Glomerular visceral epithelial cell (primary cell): Measurements from ENCODE around the gene TEKT1.
"Not testable (repeated sequence)": the region's sequence is repeated elsewhere in the genome, so short reads cannot be mapped to it uniquely, and the experiment has no call there.

Source experiments
- DNase-seq: peaks from one replicate; pipeline ENCODE4 v3.0.0-alpha.2; 2016; ENCODE audit errors: extremely low spot score

TEKT1 gene

GRCh38 chr17:6816368-6816767 lies 15.2 kb downstream of the TEKT1 start:
- not testable (repeated sequence) for DNase-seq

GRCh38 chr17:6815775-6816174 lies 15.8 kb downstream of the TEKT1 start:
- DNase-seq, result peak; percentile 30

DNA sequence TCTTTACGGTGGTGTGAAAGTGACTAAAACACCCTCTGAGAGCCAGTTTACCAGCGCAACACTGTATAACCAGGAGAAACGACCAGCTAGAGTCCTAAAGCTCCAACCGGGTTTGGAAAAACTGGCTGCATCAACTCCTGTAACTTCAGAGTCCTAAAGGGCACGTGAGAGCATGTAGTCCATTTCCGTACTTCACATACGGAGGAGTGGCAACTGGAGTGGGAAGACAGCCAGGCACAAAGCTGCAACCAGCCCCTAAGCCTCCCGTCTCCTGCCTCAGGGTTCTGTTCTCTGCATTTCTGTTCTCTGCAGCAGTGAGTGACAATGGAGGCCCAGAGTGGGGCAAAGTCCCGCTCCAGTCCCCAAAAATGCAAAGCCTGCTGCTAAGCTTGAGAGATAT lies 19.2 kb downstream of the TEKT1 start:
- DNase-seq, result no peak

- no peak for DNase-seq
Observed at GRCh38 chr17:6811510-6811909, 20.0 kb downstream of the TEKT1 start.

DNA sequence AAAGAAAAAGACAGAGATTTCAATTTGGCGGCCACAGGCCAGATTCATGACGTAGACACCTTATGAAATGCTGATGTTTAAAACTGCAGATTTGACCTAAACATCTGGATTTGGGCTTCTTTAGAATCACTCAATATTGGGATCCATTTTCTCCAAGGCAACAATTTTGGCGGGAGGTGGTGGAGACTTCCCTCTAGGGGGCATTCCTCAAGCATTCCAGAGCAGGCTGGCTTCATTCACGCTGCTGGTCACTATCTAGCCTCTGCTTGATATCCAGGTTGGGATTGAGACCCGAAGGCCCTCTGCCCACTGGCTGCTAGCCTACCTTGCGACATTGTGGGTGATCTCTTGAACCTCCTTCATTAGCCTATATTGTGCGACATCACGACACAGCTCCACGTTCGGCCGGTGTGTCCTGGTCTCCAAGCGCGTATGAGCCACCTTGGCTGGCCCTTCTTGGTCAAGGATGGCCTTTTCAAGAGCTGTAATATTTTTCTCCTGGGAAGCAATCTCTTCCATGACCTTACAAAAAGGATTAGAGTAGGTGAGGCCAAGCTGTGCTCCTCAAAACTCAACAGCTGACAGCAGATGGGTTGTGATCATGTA lies 31.0 kb downstream of the TEKT1 start:
- DNase-seq, result no peak

DNA sequence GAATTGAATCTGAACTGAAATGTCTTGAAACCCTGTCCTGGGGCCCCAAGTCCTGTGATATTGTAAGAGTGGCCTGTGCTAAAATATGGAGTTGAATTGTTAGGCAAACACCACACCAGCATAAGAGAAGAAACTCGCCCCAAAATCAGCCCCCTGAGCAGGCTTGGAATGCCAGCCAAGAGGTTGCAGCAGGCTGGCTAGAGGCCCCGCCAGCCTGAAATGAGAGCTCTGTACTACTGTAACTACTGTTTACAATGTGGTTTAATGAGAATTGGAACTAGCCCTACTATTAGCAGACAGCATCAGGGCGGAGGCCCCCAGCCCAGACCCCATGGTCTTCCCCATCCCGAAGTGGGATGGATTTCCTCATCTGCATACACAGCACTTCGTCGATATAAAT lies 31.8 kb downstream of the TEKT1 start:
- DNase-seq, result no peak

DNA sequence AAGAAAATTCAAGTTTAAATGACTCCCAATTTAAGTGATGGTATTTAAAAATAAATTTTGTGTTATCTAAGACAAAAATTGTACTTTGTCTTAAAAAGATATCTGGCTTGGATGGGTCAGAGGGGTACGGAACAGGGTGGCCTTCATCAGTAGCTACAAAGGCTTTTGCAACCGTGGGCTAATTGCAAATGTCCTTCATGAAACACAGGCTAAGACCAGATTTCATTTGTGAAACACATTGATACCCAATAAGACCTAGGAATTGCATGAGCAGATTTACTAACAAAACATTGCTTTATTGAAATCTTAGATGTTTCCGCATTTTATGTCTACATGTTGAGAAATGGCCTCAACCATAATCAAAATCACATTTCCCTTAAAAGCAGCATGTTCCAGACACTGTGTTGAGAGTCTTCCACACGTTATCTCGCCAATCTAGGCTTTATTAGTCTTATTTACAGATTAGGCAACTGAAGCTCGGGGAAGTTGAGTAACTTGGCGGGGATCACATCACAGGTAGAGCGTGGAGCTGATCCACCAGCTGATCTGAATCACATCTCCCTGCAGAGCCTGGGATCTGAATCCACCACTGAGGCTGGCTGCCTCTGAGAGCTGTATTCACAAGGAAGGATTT lies 33.7 kb downstream of the TEKT1 start:
- no peak for DNase-seq

DNA sequence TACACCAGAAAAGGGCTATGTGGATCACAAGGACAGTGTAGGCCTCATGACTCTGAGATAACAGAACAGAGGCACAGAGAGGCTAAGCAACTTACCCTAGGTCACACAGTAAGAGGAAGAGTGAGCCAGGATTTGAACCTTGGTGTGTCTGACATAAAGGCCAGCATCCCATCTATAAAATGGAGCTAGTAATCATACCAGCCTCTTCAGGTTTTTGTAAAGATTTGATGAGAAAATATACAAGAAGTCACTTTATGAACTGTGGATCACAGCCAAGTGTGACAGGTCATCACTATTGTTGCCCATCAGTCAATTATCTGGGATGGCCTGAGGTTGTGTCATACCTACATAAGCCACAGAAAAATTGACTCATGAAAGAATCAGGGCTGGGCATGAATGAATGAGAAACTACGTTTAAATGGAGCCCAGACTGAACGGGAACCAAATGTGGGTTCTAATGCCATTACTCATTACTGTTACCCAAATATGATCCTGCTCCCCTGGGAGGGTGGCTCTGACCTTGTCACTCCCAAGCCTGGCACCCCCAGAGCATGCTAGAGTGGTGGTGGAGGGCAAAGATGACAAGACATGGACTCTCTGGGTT lies 34.5 kb downstream of the TEKT1 start:
- peak; percentile 64 for DNase-seq

DNA sequence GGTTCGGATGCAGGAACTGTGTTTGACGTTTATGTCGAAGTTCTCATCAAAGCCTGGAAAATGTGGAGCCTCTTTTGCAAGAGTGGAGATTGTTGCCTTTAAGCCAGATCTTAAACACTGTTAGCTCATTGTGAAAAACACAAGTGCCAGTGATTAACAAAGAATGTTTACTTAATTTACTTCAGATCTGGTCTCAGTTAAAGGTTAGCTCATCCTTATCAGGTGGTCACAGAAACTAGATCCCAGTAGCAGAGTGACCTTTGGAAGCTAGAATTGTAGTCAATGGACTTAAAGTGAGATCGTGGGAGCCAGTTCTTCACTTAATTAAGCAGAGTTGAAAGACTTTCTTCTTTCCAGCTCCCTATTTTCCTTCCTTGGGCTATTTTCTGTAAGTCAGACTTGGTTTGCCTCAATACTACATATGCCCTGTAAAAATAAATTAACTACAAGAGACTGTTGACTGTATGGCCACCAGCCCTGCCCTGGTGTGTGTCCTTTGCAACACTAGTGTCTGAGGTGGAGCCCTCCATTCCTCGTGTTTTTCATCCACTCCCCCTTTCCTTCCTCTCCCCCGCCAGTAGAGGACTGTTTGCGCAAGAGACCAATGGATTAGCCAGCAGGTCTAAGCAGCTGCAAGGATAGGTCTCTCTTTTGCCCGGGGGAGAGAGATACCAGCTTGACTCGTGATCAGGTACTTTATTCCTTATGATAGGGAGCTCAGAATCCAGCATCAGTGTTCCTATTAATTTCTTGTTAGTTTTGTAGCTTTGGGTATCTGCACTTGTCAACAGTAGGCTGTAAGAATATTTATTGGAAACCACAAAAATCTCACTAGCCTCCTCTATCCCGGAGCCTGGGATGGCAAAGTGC lies 35.3 kb downstream of the TEKT1 start:
- DNase-seq, result no peak

GRCh38 chr17:6793748-6794493 lies 37.6 kb downstream of the TEKT1 start:
- no peak for DNase-seq

- DNase-seq, result no peak
Observed at GRCh38 chr17:6789146-6789545, 42.4 kb downstream of the TEKT1 start.

DNA sequence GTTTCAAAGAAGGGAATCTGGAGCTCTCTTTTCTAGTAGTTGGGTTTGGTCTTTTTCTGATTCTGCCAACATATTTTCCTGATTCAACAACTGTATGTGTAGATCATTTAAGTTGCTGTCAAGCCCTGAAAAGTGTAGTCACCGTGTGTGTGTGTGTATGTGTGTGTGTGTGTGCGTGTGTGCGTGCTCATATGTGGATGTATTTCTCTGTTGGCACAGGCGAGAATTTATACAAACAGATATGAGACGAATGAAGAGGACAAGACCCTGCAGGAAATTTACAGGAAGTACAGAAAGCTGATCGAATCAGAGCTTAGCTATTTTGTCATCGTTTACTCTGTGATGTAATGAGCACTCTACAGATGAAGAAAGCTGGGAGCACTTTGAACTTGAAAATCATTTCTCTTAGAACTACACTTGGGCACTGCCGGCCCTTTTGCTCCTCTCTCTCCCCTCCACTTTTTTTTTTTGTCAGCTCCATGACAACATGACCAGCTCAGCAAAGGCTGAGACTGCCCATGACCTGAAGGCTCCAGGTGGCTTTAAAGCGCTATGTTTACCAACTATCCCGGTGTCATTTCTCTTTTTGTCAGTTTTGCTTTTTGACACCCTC lies 44.3 kb downstream of the TEKT1 start:
- no peak for DNase-seq

DNA sequence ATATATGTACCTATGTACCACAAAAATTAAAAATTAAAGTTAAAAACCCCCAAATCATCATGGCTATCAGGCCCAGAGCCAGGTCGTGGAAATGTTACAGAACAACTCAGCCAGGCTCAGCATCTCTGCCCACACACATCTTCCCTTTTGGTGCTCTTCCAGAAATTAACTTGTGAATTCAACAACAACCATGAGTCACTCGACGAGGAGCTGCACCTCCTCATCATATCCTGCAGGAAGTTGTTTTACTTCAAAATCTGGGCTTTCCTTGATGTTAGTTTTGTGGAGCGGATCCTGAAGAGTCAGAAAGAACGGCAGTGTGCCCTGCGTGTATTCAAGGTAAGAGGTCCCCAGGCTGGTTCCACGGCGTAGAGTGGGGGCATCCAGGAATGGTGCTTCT lies 44.9 kb downstream of the TEKT1 start:
- DNase-seq, result peak; percentile 61

- DNase-seq, result no peak
Observed at GRCh38 chr17:6782244-6782643, 49.3 kb downstream of the TEKT1 start.

DNA sequence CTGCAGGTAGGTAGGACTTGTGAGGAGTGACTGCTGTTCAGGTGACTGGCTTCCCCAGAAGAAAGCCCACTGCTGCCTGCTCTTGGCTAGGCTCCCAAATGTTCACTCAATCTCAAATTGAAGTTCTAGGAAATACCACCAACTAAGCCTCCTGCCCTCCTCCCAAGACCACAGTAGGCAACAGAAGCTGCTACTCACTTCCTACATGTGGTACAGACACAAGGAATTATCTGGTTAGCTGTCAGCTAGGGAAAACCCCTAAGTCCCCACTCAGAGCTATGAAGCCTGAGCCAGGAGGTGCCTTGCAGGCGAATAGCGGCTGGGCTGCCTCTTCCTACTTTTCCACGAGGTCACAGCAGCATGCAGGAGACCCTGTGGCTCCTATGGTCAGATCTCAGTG lies 50.6 kb downstream of the TEKT1 start:
- DNase-seq, result peak; percentile 72

DNA sequence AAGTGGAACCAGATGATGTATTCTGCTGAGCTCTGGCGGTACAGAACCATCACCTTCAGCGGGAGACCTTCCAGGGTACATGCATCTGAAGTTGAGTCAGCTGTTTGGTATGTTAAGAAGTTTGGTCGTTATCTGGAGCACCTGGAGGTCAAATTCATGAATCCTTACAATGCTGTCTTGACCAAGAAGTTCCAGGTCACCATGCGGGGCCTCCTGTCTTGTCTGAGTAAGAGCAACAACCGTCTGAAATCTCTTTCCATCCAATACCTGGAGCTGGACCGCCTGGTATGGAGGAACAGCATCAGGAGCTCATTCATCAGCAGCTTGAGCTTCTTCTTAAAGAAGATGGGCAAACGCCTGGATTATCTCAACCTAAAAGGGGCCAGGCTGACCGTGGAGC lies 51.5 kb downstream of the TEKT1 start:
- DNase-seq, result peak; percentile 23

DNA sequence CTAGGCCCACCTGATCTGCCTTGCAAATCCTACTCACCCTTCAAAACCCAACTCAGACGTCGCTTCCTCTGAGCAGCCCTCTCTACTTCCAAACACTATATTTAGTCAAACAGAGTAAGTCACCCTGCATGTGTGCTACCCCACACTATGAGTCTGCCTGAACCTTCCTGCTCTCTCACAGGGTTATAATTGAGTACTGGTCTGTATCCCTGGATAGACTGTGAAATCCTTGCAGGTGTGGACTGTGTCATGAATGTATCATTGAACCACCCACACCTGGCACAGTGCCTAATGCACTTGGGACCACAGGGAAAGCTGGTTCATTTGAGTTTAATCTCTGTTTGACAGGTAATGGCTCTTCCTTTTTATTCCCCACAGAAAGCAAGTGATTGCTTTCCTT lies 52.1 kb downstream of the TEKT1 start:
- DNase-seq, result peak; percentile 41

DNA sequence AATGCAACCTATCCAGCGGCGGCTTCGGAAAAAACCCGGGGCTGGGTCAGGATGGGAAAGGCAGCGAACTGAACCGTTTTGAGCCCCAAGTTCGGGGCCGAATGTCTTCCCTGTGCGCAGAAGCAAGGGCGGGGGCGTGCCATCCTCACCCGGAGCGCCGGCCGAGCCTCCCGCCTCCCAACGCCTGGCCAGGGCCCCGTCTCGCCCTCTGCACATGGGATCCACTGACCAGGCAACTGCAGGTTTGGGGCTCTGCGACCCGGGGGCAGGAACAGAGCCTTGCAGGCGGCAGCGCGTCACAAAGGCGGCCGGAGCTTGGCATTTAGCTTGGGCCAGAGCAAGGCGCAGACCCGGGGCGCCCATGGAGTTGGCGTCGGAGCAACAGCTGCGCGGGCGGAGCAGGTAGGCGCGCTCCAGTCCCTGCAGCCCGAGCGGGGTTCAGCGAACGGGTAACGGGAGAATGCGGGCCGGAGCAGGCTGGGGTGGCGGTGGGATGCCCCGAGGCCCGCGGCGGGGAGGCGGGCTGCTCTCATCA lies 55.6 kb downstream of the TEKT1 start, which contains the start of gene FBXO39:
Gene FBXO39, plus strand, starts transcription at position 345 of the 535 bp plus-strand sequence. CDS start 3,654 bp downstream, outside the sequence.
- no peak for DNase-seq

DNA sequence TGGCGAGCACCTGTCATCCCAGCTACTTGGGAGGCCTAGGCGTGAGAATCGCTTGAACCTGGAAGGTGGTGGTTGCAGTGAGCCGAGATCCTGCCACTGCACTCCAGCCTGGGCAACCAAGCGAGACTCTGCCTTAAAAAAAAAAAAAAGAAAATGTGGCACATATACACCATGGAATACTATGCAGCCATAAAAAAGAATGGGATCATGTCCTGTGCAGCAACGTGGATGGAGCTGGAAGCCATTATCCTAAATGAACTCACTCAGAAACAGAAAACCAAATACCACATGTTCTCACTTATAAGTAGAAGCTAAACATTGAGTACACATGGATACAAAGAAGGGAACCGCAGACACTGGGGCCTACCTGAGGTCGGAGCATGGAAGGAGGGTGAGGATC lies 56.6 kb downstream of the TEKT1 start:
- DNase-seq, result not testable (repeated sequence)

GRCh38 chr17:6772016-6772415 lies 59.5 kb downstream of the TEKT1 start:
- no peak for DNase-seq

DNA sequence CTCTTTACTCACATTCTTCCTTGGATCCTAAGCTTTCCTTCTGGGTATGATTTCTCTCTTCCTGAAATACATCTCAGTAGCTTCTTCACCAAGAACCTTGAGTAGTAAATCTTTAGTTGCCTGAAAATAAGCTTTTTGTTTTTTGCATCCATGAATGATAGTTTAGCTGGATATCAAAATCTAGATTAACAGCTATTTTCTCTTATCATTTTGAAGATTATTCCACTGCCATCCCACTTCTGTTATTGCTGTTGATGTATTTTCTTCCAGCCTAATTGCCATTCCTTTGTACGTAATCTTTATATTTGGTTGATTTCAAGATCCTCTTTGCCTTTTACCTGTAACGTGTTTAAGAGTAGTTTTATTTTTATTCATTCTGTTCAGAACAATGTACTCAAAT lies 63.1 kb downstream of the TEKT1 start:
- no peak for DNase-seq
